CD14-positive monocyte (primary cell): ENCODE measurements around the gene GRIK2. TPM values are rescaled to one million over a fixed set of nuclear protein-coding genes. Genes with fewer than 3 reads are reported as not detected.

Experiments
- DNase-seq, 3 donors: peaks; one replicate each; pipeline ENCODE4 v3.0.0-alpha.2; 2011 to 2022
- H2AFZ ChIP-seq: 2 replicates; pipeline ENCODE4 v1.6.0; 2012; ENCODE audit warnings: mild to moderate bottlenecking, low read depth, low read length, inconsistent platforms; ENCODE audit not compliant: insufficient read depth, poor library complexity, severe bottlenecking
- H3K27ac ChIP-seq, 2 donors: 1 replicate in 1 of 2; 2 replicates in 1 of 2; pipeline ENCODE4 v1.5.1; 2012 to 2013; ENCODE audit warnings: low read length in 2 of 2, control low read depth in 1 of 2, inconsistent platforms in 1 of 2, low read depth in 1 of 2, mild to moderate bottlenecking in 1 of 2
- H3K27me3 ChIP-seq, 2 donors: one replicate each; pipeline versions ENCODE4 v1.6.0 to v1.6.1; 2011 to 2013; ENCODE audit warnings: low read length in 2 of 2; ENCODE audit not compliant: control insufficient read depth in 2 of 2, insufficient read depth in 2 of 2
- H3K36me3 ChIP-seq, 2 donors: replicated peaks in 1 of 2; 1 replicate in 1 of 2; 2 replicates in 1 of 2; pipeline versions ENCODE4 v1.5.1 to v1.6.1; 2012 to 2013; ENCODE audit warnings: low read length in 2 of 2, control low read depth in 1 of 2, inconsistent platforms in 1 of 2, mild to moderate bottlenecking in 1 of 2; ENCODE audit not compliant: insufficient read depth in 2 of 2, control insufficient read depth in 1 of 2
- H3K4me1 ChIP-seq, 2 donors: 1 replicate in 1 of 2; 2 replicates in 1 of 2; pipeline versions ENCODE4 v1.5.1 to v1.6.1; 2012 to 2013; ENCODE audit warnings: low read length in 2 of 2, control low read depth in 1 of 2, inconsistent platforms in 1 of 2, mild to moderate bottlenecking in 1 of 2, moderate library complexity in 1 of 2; ENCODE audit not compliant: insufficient read depth in 2 of 2, control insufficient read depth in 1 of 2
- H3K4me2 ChIP-seq: replicated peaks from 2 replicates; pipeline ENCODE3; 2012; ENCODE audit warnings: low read length, moderate library complexity, mild to moderate bottlenecking; ENCODE audit not compliant: poor library complexity, severe bottlenecking; ENCODE audit errors: extremely low read depth
- H3K4me3 ChIP-seq, 3 experiments: fragments of 200-600 bp in 1 of 3; sonication (generic) in 1 of 3; replicated peaks in 1 of 3; 1 replicate in 2 of 3; 2 replicates in 1 of 3; pipeline ENCODE4 v1.5.1; 2011 to 2013; ENCODE audit warnings: low read length in 3 of 3, mild to moderate bottlenecking in 3 of 3, control low read depth in 2 of 3, low read depth in 2 of 3, inconsistent platforms in 1 of 3, moderate library complexity in 1 of 3
- H3K79me2 ChIP-seq: 2 replicates; pipeline ENCODE4 v1.6.0; 2012; ENCODE audit warnings: mild to moderate bottlenecking, control low read depth, inconsistent platforms, low read length, moderate library complexity; ENCODE audit not compliant: insufficient read depth
- H3K9ac ChIP-seq: 2 replicates; pipeline ENCODE4 v1.6.0; 2017; ENCODE audit warnings: low read length, mild to moderate bottlenecking; ENCODE audit not compliant: insufficient read depth, poor library complexity, severe bottlenecking
- H3K9me3 ChIP-seq, 2 donors: replicated peaks in 1 of 2; 1 replicate in 1 of 2; 2 replicates in 1 of 2; pipeline versions ENCODE4 v1.5.1 to v1.6.1; 2012 to 2013; ENCODE audit warnings: low read length in 2 of 2, control low read depth in 1 of 2; ENCODE audit not compliant: control insufficient read depth in 1 of 2, insufficient read depth in 1 of 2
- H4K20me1 ChIP-seq: 2 replicates; pipeline ENCODE4 v1.6.0; 2012; ENCODE audit warnings: mild to moderate bottlenecking, low read length, control low read depth, moderate library complexity; ENCODE audit not compliant: insufficient read depth
- H3K27ac Mint-ChIP-seq, 7 donors: one replicate each; pipeline ENCODE4 v1.8.0; 2020; ENCODE audit warnings: mild to moderate bottlenecking in 7 of 7, mixed read lengths in 7 of 7, moderate library complexity in 6 of 7, inconsistent platforms in 2 of 7
- H3K27me3 Mint-ChIP-seq, 3 donors: one replicate each; pipeline ENCODE4 v1.8.0; 2021 to 2022; ENCODE audit warnings: low read depth in 3 of 3, mild to moderate bottlenecking in 3 of 3, mixed read lengths in 3 of 3, moderate library complexity in 3 of 3, inconsistent platforms in 1 of 3
- H3K36me3 Mint-ChIP-seq, 2 donors: one replicate each; pipeline ENCODE4 v1.8.0; 2020; ENCODE audit warnings: mixed read lengths in 2 of 2, inconsistent platforms in 1 of 2, mild to moderate bottlenecking in 1 of 2
- H3K4me1 Mint-ChIP-seq: one replicate; pipeline ENCODE4 v1.8.0; 2020; ENCODE audit warnings: mild to moderate bottlenecking, mixed read lengths
- H3K4me3 Mint-ChIP-seq, 2 donors: one replicate each; pipeline ENCODE4 v1.8.0; 2020; ENCODE audit warnings: mild to moderate bottlenecking in 2 of 2, mixed read lengths in 2 of 2, moderate library complexity in 1 of 2
- H3K9me3 Mint-ChIP-seq, 7 donors: one replicate each; pipeline ENCODE4 v1.8.0; 2020 to 2022; ENCODE audit warnings: mixed read lengths in 7 of 7, mild to moderate bottlenecking in 6 of 7, moderate library complexity in 6 of 7, inconsistent platforms in 2 of 7
- WGBS: methylation state at CpG from one replicate; pipeline ENCODE4 v1.1.5; 2013; ENCODE audit warnings: missing lambda C conversion rate; ENCODE audit not compliant: insufficient coverage; 5-methylcytosine and 5-hydroxymethylcytosine counted together
- intact Hi-C, 2 donors: fragments of 100-400 bp; cut with micrococcal nuclease; formaldehyde crosslinking; loops; one replicate each; pipeline versions ENCODE4 v1.15.0 to v1.15.1; 2023
- polyA plus RNA-seq, 3 donors: library from polyadenylated mRNA; depleted of rRNA in 1 of 3; unstranded in 2 of 3; stranded (reverse) in 1 of 3; fragments of 300-500 nt in 2 of 3; fragments of >200 nt in 1 of 3; fragmentation: Illumina TruSeq in 2 of 3; gene quantifications; 1 replicate in 2 of 3; 2 replicates in 1 of 3; pipeline ENCODE4 v1.2.3, GENCODE V29; 2012 to 2021
- TF ChIP-seq, protein P1 (sequence below): fragments of 200-600 bp; IDR thresholded peaks from one replicate; pipeline ENCODE4 v1.8.0; 2022; ENCODE audit warnings: antibody characterized with exemption, mild to moderate bottlenecking

Gene GRIK2
- polyA plus RNA-seq, 3 donors = not detected

DNA sequence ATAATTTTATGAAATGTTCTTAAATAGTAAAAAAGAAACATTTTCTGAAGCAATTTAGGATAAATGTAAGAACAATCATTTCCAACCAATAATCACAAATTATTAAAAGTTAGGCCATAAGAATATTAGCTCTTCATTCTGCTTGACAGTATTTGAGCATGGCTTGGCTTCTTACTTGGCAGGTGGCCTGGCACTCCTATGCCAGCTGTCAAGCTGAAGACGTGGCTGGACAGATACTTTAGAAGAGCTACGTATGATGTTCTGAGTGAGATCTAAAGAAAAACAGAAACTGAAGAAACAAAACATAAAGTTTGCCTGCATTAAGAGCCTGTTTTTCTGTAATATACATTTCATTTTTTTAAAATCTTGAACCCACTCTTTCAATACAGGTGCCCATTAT is 438.9 kb downstream of the GRIK2 start:
- intact Hi-C loops = no loop called here
- H3K36me3 ChIP-seq = no peaks in the 10 kb centered on the region
- no peak overlapping the region for H3K27ac ChIP-seq
- H3K9me3 ChIP-seq = peaks cover 0 to 6% of the 10 kb centered on the region in 2 donors
- no peaks in the 10 kb centered on the region for H3K79me2 ChIP-seq
- H3K4me3 ChIP-seq = no peak overlapping the region
- Mint-ChIP-seq H3K36me3 (no peaks in the 10 kb centered on the region), H3K27me3 (no peaks in the 10 kb centered on the region), H3K4me3 (no peak overlapping the region), H3K4me1 (no peaks in the 10 kb centered on the region), H3K27ac (no peak overlapping the region), H3K9me3 (peaks cover 0 to 17% (median 6%) of the 10 kb centered on the region in 7 donors)
- H3K4me1 ChIP-seq = no peaks in the 10 kb centered on the region
- TF ChIP-seq, protein P1, sequence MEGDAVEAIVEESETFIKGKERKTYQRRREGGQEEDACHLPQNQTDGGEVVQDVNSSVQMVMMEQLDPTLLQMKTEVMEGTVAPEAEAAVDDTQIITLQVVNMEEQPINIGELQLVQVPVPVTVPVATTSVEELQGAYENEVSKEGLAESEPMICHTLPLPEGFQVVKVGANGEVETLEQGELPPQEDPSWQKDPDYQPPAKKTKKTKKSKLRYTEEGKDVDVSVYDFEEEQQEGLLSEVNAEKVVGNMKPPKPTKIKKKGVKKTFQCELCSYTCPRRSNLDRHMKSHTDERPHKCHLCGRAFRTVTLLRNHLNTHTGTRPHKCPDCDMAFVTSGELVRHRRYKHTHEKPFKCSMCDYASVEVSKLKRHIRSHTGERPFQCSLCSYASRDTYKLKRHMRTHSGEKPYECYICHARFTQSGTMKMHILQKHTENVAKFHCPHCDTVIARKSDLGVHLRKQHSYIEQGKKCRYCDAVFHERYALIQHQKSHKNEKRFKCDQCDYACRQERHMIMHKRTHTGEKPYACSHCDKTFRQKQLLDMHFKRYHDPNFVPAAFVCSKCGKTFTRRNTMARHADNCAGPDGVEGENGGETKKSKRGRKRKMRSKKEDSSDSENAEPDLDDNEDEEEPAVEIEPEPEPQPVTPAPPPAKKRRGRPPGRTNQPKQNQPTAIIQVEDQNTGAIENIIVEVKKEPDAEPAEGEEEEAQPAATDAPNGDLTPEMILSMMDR = no peak
- H3K27me3 ChIP-seq = no peaks in the 10 kb centered on the region
- no CpG with 5 or more reads among the region's 2 CpGs for WGBS
- no peak for DNase-seq
- H3K9ac ChIP-seq = no peak overlapping the region
- no peak overlapping the region for H2AFZ ChIP-seq
- no peak overlapping the region for H3K4me2 ChIP-seq
- no peaks in the 10 kb centered on the region for H4K20me1 ChIP-seq

DNA sequence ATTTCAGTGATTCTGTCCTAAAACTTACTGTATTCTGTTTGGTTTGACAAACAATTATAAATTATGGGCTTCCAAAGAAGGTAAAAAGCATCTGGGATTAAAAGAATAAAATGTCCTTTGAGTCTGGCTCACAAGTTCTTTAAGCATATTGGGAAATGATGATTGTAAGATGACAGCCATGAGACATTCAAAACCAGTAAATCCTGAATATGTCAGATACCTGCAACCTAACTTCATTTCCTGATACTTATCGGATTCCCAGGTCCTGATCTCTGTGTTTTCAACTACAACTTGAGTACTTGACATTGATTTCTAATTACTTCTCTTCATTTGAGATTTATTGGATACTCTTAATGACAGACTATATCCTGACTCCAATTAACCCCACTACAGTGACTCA is 446.6 kb downstream of the GRIK2 start:
- intact Hi-C loops = no loop called here
- Histone ChIP-seq H3K27ac (no peak overlapping the region), H3K9me3 (peaks cover 0 to 4% of the 10 kb centered on the region in 2 donors), H3K4me1 (no peaks in the 10 kb centered on the region), H2AFZ (no peak overlapping the region), H3K4me2 (no peak overlapping the region), H4K20me1 (no peaks in the 10 kb centered on the region), H3K4me3 (no peak overlapping the region), H3K36me3 (no peaks in the 10 kb centered on the region), H3K79me2 (no peaks in the 10 kb centered on the region), H3K27me3 (no peaks in the 10 kb centered on the region), H3K9ac (no peak overlapping the region)
- Mint-ChIP-seq H3K27ac (no peak overlapping the region), H3K36me3 (no peaks in the 10 kb centered on the region), H3K4me1 (no peaks in the 10 kb centered on the region), H3K9me3 (peaks cover 0 to 10% (median 2%) of the 10 kb centered on the region in 7 donors), H3K27me3 (no peaks in the 10 kb centered on the region), H3K4me3 (no peak overlapping the region)
- no peak for DNase-seq
- TF ChIP-seq, protein P1 = no peak
- no CpG with 5 or more reads among the region's 1 CpG for WGBS
